Raji (cell line): Measurements from ENCODE around the gene VGLL1.

Experiments used
- POLR2A ChIP-seq: IDR thresholded peaks from 2 replicates; pipeline ENCODE4 v1.6.1; 2011; ENCODE audit warnings: low read depth, low read length, control low read depth; ENCODE audit not compliant: insufficient read depth

The VGLL1 gene, protein sequence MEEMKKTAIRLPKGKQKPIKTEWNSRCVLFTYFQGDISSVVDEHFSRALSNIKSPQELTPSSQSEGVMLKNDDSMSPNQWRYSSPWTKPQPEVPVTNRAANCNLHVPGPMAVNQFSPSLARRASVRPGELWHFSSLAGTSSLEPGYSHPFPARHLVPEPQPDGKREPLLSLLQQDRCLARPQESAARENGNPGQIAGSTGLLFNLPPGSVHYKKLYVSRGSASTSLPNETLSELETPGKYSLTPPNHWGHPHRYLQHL

DNA sequence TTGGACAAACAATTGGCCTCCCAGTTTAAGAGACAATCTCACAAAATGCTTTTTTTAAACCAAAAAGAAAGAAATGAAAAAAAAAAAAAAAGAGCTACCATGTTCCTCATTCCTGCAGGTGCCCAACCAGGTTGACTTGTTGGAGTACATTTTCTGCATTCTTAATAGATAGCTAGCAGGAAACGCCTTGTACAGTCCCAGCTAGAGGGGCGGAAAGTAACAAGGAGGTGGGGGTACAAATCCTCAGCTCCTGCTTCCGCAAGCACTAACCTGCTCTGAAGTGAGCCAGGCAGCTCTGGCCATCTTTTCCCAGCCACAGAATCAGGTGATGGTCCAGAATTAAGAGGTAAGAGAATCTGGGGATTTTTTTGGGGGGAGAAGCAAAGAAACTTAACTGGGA, at the start of gene VGLL1:
TSS of gene VGLL1 (plus strand) at position 265 of the 400 bp plus-strand sequence. CDS start 3,806 bp downstream, outside the sequence.
- TF ChIP-seq POLR2A: no peak

DNA sequence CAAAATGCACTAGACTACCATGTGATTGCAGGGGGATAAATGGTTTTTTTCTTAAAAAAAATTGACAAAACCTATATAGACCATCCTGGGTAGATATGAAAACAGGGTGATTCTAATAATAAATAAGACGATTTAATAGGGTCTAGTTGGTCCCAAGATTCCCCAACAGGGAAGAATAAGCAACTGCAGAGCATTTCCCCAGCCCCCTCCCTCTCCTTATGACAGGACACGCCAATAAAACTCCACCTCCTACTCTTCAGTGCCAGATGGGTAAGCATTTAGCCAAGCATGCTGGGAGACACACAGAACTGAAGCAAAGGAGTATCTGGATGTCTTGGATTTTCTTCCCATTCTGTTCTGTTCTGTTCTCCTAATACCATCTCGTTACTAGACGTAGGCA, 44.4 kb upstream of the VGLL1 start, which contains the start of gene BRS3:
TSS of gene BRS3 (plus strand) at position 301 of the 400 bp plus-strand sequence. CDS start 168 bp downstream, outside the sequence.
- TF ChIP-seq POLR2A: no peak

DNA sequence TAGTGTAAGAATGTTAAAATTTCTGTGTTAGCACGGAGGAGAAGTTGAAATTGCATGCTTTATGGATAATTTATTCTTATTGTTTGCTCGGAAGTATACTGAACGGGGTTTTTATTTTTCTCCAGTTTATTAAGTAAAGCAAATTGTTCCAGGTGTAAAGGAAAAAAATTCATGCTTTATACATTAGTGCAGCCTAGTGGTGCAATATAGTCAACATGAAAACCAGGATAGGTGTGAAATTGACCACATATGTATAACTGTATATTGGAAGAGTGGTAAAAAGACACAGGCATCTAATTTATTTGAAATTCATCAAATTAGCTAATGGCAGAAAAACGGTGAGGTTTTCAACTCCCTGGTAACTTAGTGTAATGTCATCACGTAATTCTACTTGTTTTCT, 43.3 kb upstream of the VGLL1 start:
- no peak for TF ChIP-seq POLR2A

DNA sequence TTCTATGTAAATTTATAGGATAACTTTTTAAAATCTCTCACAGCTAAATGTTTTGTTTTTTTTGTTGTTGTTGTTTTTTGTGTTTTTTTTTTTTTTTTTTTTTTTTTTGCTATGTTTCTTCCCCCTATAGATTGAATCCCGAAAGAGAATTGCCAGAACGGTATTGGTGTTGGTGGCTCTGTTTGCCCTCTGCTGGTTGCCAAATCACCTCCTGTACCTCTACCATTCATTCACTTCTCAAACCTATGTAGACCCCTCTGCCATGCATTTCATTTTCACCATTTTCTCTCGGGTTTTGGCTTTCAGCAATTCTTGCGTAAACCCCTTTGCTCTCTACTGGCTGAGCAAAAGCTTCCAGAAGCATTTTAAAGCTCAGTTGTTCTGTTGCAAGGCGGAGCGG, 40.2 kb upstream of the VGLL1 start:
- no peak for TF ChIP-seq POLR2A

DNA sequence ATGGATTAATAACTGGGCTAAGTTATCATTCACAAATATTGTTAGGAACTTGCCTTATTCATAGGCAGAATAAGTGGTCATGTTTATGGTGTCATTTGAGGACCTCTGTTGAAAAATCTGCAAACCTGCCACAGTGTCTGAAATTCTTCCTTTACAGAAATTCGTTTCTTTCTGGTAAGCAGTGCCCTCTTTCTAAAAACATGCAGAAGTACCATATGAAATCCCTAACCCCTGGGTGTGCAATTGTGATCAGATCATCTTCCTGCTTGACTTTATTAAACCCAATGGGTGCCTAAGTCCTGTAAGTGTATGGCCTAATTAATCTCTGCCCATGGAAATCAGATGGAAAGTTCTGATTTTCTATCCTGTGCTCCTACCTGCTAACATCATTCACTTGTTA, 39.0 kb upstream of the VGLL1 start:
- TF ChIP-seq POLR2A: no peak

DNA sequence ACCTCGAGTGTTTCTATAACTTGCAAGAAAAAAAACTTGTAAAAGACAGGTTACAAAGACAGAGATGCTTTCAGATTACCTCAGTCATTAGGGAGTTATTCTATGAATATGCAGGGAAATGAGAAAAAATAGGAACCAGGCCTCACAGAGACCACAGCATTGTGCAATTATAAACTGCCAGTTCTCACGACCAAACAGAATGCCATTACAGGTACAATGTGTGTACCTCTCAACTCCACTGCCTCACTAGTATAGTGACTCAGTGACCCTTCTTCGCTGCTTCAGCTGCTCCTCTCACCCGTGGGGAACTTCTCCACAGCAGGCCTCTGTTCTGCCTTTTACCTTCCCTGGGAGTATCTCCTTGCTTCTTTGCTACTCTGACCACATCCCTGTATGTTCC, 37.0 kb upstream of the VGLL1 start:
- TF ChIP-seq POLR2A: no peak

DNA sequence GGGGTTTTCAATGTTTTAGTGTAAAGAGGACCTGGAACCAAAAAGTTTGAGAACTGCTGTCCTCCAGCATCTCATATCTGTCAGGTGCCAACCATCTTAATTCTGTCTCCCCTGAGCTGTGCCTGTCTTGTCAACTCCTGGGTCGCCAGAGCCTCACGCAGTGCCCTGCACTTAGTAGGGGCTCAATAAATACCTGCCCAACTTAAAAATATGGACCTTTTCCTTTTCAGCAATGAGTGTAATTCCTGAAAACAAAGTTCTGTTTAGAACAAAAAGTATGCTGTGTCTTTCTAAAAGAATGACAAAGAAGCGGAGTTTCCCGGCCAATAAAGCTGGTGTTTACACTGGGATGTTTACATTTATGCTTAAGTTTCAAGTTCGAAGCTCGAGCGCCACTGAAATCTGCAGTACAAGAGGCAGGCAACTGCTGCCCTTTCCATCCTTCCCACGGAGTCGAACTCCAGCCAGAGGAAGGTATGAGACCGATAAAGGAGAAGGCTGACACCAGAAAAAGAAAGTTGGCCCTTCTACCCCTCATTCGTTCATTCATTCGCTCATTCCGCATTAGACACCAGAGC, 35.7 kb upstream of the VGLL1 start:
- no peak for TF ChIP-seq POLR2A

DNA sequence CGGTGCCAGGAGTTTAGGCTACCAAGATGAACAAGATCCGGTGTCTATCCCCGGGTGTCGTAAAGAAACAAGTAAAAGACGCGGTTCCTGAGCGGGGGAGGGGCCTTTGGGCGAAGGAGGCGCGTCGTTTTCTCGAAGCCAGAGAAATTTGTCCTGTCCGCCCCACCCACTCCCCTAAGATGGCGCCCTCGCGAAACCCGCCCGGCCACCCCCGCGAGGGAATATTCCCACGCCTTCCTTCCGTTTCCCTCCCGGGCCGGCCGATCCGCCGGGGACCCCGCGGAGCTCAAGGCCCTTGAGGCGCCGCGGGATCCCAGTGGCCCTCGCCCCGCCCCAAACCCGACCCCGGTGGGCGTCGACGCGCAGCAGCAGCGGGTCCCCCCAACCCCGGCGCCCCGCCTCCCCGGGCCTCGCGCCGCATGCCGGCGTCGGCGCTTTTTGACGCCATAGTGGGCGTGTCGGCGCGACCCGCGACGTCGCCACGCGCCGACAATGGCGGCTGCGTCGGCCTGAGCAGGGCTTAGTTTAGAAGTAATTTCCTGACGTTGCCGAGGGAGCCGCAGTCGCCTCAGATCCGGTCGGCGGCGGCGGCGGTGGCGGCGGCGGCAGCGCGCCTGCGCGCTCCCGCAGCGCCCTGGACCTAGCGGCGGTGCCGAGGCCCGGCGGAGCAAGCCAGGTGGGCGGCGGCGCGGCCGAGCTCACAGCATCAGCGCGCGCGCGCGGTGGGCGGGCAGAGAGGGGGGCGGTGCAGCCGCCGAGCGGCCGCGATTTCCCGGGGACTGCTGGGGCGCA, 35.1 kb upstream of the VGLL1 start:
- peak; percentile 36; the same call in 1 of the 2 replicates for TF ChIP-seq POLR2A

DNA sequence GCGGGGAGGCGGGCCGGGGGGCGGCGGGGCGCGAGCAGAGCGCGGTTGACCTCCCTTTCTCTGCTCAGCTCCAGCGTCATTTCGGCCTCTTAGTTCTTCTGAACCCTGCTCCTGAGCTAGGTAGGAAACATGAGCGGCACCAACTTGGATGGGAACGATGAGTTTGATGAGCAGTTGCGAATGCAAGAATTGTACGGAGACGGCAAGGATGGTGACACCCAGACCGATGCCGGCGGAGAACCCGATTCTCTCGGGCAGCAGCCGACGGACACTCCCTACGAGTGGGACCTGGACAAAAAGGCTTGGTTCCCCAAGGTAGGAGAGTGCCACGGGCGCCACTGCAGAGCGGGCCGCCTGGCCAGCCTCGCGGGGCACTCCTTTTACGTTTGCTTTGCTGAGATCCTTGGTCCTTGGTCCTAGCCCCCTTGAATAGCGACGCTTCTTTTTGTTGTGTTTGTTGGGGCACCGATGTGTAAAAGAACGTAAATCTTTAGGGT, 34.4 kb upstream of the VGLL1 start, which contains the start of gene HTATSF1:
TSS of gene HTATSF1 (plus strand) at position 37 of the 497 bp plus-strand sequence. CDS start at position 130, 93 bp downstream.
- TF ChIP-seq POLR2A: peak; percentile 76

DNA sequence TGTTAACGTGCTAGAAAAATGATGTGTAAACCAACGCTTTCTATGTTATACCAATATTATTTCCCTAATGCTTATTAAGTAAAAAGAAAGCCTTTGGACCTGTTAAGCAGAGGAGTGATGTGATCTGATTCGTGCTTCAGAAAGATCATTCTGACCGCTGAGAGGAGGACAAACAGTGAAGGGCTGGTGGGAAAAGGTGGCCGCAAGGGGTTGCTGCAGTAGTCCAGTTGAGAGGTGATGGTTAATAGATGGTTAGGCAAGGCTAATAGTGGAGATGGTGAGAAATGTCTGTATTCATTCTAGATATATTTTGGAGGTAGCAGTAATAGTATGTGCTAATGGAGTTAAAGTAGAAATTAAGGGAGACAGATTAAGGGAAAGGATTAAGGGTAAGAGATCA, 12.9 kb upstream of the VGLL1 start:
- TF ChIP-seq POLR2A: no peak

DNA sequence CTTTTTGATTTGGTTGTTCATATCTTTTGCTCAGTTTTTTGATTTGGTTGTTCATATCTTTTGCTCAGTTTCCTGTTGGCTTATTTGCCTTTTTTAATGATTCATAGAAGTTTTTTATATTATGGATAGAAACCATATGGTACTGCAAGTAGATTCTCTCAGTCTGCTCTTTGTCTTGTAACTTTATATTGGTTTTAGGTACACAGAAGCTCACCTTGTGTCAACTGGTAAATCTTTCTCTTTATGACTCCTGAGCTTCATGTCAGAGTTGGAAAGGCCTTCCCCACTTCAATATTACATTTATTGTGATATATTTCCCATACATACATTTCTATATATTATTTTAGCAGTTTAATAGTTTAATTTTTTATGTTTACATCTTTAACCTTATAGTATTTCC, 8.2 kb upstream of the VGLL1 start:
- TF ChIP-seq POLR2A: no peak

DNA sequence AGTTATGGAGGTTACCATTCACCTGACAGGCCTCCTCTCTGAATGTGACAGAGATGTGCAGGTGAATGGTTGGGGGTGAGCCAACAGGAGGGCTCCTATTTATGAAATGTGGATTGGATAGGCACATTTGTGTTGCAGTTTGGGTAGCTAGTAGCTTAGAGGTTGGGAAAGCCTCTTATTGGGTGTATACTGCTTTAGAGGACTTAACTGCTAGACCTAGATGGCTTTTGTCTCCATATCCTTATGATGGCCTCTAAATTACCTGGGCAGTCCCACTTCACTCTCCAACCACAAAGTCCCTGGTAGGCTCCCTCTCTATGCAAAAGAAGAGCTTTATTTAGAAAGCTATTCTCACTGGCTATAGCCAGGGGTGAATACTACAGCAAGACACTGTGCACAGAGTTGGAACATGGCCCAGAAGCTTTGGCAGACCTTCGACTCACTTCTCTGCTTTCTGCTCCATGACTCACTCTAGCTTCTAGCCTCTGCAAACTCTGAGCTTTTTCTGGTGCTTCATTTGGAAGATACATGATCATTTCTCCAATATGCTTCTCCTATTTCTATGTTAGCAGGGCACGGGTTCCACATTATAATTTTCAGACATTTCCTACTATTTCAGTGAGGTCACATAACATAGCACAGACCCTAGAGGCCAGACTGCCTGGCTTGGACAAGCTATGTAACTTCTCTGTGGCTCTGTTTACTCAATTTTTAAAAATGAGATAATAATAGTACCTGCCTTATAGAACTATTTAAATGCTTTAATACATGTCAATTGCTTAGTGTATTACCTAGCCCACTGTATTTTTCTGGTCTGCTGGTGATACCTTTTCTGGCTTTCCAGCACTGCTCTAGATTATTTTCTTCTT, 6.0 kb upstream of the VGLL1 start:
- TF ChIP-seq POLR2A: no peak

DNA sequence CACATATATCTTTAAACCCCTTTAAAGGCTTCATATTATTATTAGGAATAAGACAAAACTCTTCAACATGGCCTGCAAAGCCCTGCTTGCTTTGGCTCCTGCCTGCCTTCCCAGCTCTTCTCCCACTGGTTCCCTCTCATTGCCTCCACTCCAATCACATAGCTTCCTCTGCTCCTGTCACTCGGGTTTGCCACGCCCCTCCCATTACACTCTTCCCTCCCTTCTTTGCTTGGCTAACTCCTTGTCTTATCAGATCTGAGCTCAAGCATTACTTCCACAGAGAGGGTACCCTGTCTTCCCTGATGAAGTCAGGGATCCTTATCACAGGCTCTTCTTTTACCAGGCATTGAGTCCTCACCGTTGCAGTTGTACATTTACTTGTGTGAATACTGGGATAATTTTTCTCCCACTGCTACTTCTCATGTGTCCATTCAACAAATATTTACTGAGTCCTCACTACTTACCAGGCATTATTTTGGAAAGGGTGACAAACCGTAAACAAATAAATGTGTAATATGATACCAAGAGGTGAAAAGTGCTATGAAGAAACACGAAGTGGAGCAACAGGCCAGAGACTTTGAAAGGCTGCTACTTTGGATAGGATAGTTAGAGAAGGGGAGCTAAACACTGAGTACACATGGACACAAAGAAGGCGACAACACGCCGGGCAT, 3.2 kb upstream of the VGLL1 start:
- TF ChIP-seq POLR2A: no peak

DNA sequence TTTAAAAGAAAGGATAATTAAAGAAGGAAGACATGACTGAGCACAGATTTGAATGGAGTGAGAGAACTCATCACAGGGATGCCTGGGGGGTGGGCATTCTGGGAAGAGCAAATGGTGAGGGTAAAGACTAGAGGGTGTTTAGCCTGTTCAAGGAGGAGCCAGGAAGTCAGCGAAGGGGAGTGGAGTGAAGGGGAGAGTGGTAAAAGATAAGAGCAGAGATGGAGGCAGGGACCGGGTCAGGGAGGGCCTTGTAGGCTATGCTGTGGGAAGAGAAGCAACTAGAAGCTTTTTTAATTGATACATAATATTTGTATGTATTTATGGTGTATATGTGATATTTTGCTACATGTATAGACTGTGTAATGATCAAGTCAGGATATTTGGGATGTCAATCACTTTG, 2.2 kb upstream of the VGLL1 start:
- no peak for TF ChIP-seq POLR2A
